HG03159 (cell line): Measurements from ENCODE around the gene CD44.
"Not testable (repeated sequence)": the region's sequence is repeated elsewhere in the genome, so short reads cannot be mapped to it uniquely, and the experiment has no call there.

Source experiments
- ATAC-seq: cut with Tn5 transposase; IDR thresholded peaks from one replicate; pipeline ENCODE4 v1.9.1; 2021; ENCODE audit warnings: mild to moderate bottlenecking, moderate library complexity; ENCODE audit not compliant: unreplicated experiment

CD44 gene

DNA sequence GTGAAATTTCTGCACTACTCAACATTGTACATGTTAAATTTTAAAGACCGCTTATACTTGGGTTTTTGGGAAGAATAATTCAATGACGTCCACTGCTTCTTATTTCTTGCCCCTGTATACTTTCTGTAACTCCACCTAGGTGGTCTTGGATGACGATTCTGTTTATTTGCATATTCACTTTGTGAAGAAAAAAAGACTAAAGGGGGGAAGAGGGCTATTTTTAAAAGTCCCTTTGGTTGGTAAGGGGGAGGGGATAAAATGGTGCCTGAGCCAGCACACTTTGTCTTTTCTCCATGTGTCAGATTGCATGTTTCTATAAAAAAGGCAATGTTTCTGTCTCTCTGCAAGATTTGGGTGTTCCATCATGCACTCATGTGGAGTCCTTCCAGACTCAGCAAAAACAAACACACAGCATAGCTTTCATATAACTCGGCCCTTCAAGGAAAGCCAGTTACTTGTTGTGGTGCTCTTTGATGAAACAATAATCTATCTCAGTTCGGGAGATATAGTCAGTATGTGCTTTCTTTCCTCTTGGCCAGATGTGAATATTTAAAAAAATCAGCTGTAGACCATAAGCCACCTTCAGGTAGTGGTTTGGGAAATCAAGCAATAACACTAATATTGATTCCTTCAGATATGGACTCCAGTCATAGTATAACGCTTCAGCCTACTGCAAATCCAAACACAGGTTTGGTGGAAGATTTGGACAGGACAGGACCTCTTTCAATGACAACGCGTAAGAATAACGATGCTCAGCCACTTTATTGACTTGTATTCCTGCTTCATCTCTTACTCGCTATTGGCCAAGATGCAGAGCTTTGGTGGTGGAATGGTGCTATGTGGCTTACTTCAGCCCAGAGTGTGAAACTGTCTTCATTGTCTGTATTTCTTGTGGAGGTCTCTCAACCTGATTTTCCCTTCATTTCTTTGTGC lies 68.8 kb downstream of the CD44 start:
- no peak for ATAC-seq

- ATAC-seq = no peak
These were observed 69.8 kb downstream of the CD44 start for GRCh38 chr11:35208795-35209194.

DNA sequence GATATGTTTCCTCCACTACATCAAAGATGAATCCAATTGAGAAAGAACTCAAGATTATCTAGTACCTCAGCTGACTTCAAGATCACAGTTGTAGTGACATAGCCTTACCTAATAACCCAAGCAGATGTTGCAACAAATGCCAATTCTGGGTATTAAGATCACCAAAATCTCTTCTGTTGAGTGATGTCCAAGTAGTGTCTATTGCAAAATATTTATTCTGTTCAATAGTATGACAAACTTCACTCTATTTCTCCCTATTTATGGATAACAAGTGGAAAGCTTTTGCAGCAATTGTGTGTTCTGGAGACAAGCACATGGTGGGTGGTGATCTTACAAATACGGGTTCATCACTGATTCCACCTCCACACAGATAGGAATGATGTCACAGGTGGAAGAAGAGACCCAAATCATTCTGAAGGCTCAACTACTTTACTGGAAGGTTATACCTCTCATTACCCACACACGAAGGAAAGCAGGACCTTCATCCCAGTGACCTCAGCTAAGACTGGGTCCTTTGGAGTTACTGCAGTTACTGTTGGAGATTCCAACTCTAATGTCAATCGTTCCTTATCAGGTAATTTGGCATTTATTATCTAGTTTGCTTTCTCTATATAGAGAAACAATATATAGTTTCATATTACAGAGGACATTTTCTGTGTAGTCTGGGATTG lies 72.0 kb downstream of the CD44 start:
- no peak for ATAC-seq

- no peak for ATAC-seq
These were observed 73.0 kb downstream of the CD44 start for GRCh38 chr11:35211952-35212351.

GRCh38 chr11:35214226-35214770 lies 75.3 kb downstream of the CD44 start:
- no peak for ATAC-seq

GRCh38 chr11:35214792-35215193 lies 75.8 kb downstream of the CD44 start:
- ATAC-seq = no peak

DNA sequence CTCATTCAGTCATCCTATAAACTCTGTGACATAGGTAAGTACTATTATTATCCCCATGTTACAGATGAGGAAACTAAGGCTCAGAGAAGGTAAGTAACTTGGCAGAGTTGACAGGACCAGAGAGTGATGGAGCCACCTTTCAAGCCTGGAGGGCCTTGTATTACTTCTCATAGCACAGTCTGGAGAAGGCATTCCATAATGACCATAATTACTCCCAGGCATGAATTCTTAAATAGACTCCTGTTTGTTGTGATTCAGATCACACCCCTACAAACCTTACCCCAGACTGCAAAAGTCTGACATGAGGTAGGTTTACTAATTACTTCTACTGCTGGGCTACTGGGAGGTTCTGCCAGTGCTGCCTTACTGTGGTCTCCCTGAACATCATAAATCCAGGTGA lies 77.0 kb downstream of the CD44 start:
- ATAC-seq = no peak

DNA sequence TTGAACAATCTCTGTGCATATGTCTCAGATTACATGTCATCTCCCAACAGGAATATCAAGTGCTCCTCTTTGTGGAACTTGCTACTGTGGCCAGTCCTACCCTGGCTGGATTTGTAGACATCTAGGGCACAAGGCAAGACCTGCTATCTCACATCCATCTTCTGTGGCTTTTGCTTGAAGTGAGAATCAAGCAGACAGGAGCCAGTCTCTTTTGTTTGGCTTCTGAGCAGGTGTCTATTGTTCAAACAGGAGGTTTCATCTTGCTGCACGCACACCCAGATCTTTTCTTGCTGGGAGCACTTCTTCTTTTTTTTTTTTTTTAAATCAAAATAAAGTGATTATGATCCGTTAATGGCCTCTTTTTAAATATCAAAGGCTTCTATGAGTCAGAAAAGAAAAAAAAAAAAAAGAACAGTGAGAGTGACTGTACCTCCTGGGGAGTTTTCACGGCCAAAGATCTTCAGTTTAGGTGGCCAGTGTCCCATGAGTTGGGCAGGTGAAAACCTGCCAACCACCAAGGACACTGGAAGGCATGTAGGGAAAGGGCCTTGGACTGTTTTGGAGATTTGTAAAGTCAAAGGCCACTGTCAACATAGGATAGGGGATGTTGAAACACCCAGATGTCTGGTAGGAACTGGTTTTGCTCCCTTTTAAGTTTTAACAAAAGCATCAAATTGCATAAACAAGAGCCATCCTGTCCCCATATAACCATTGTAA lies 78.1 kb downstream of the CD44 start:
- ATAC-seq = no peak

DNA sequence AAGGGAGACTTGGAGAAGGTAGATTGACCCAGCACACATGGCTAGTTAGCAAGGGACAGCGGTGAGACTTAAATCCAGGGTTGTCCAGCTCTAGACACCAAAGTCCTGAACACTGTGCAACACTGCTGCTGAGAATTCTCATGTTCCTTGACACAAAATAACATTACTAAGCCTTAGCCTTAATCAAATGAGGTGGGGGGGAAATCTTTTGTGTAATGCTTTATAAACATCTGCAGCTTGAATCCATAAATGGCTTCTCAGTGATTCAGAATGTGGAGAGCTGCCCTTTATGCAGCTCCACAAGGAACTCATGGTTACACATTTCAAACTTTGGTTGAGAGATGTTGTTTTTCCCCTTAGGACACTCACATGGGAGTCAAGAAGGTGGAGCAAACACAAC lies 80.0 kb downstream of the CD44 start:
- no peak for ATAC-seq

DNA sequence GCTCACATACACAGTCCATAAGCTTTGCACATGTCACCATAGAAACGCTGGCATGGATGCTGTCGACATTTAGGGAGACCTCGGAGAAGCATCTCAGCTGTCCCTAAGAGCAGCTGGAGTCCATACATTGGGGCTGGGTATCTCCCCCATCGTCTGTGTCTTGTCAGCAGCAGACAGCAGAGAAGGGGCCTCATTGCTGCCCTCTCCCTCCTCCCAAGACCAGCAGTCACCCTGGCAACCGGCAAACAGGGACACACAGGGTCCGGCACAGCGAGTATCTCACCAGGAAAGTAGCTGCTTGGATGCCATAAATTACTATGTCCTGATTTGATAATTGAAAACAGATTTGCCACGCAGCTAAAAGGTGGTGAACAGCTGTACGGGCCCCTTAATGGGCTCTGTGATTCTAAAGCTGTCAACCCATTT lies 84.4 kb downstream of the CD44 start:
- no peak for ATAC-seq

DNA sequence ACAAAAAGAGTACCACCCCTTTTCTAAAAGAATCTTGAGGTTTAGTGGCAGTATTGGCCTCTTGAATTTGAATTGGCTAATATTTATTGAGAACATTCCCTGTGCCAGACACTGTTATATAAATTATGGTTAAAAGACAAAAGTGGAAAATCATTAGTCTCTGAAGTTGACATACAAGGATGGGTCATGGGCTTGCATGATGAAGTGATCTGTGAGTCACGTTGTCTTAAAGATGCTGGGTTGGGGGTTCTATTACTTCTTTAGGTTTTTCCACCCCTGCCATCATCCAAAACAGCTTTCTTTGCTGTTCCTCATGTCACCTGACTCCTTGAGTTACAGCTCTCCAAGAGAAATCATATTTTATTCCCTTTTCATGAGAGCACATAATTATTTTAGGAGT lies 85.0 kb downstream of the CD44 start:
- ATAC-seq = no peak

DNA sequence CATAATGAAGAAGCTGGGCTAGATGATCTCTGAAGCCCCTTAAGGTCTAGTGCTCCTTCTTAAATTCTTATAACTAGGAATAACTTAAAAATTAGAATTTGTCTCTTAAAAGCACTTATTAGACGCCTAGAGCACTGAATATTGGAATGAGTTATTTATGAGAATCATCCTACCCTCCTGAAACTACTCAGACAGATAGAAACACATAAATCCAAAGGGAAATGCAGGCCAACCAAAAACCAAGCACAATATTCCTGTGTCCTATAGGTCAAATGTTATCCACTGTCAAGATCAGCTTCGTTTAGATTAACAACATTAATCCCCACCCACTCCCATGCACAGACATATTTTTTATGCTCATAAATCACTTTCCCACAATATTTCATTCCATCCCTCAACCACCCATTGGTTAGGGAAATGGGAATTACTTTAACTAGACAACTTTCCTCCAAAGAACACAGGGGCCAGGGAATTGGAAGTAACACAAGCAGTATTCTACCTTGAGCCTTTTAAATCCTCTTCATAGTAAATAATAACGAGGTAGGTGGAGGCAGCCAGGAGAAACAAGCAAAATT lies 87.1 kb downstream of the CD44 start:
- ATAC-seq = no peak

- ATAC-seq = not testable (repeated sequence)
These were observed 87.8 kb downstream of the CD44 start for GRCh38 chr11:35226756-35227155.

GRCh38 chr11:35227576-35228327 lies 88.8 kb downstream of the CD44 start:
- no peak for ATAC-seq

DNA sequence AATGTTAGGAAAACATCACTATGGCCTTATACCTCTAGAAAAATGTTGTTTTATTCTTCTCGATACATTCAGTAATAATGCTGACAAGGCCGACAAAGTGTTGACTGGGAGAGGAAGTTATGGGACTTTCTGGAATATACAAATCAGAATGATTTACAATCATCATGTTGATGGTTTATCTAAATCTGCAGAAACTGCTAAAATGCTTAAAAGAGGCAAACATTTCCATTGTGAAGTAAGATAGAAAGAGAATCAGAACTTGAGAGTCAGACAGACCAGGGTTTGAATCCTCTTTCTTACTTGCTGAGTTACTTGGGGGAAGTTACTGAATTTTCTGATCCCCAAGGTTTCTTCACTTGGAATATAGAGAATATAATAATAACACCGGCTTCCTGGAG lies 89.4 kb downstream of the CD44 start:
- no peak for ATAC-seq

- no peak for ATAC-seq
These were observed 91.4 kb downstream of the CD44 start for GRCh38 chr11:35230388-35230787.

DNA sequence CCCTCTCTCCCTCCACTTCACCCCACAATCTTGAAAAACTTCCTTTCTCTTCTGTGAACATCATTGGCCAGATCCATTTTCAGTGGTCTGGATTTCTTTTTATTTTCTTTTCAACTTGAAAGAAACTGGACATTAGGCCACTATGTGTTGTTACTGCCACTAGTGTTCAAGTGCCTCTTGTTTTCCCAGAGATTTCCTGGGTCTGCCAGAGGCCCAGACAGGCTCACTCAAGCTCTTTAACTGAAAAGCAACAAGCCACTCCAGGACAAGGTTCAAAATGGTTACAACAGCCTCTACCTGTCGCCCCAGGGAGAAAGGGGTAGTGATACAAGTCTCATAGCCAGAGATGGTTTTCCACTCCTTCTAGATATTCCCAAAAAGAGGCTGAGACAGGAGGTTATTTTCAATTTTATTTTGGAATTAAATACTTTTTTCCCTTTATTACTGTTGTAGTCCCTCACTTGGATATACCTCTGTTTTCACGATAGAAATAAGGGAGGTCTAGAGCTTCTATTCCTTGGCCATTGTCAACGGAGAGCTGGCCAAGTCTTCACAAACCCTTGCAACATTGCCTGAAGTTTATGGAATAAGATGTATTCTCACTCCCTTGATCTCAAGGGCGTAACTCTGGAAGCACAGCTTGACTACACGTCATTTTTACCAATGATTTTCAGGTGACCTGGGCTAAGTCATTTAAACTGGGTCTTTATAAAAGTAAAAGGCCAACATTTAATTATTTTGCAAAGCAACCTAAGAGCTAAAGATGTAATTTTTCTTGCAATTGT lies 92.3 kb downstream of the CD44 start:
- no peak for ATAC-seq

DNA sequence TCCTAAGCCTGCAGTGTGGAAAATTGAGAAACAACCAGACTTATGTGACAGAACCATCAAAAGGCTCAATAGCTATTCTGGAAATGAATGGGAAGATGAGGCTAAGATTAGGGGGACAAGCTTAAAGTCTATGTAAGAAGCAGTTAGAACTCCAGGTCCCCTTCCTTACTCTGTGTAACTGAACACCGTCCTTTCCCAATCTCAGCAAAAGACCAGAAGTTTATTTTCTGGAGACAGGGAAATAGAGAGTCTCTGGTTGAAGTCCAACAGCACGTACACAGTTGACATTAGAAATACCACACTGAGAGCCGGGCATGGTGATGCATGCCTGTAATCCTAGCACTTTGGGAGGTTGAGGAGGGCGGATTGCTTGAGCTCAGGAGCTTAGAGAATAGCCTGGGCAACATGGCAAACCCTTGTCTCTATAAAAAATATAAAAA lies 93.9 kb downstream of the CD44 start:
- no peak for ATAC-seq

DNA sequence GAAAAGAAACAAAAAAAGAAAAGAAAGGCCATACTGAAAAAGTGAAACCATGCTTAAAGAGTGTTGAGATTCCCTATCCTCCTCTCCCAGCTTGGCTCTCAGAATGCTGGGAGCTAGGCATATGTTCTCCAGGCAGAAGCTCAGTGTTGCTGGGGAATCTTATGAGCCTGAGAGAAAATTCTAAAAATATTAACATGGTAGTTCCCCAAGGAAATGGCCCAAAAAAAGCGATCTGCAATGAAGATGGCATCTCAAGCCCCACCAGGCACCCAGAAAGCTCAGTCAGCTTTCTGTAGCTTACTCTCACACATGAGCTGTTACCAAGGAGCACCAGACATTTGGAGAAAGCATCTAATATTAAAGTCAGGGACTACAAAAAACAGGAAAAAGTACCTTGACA lies 94.5 kb downstream of the CD44 start:
- ATAC-seq = no peak
